Endodermal cell (in vitro differentiated cells): Measurements from ENCODE around the gene ODC1. TPM values are rescaled to one million over a fixed set of nuclear protein-coding genes. Genes with fewer than 3 reads are reported as not detected.

Experiments
- DNase-seq: peaks from one replicate; pipeline ENCODE4 v3.0.0-alpha.2; 2017
- H3K27ac ChIP-seq: 2 replicates; pipeline ENCODE4 v1.5.1; 2013; ENCODE audit warnings: mild to moderate bottlenecking, low read depth, low read length, moderate library complexity
- H3K27me3 ChIP-seq: 2 replicates; pipeline ENCODE4 v1.6.1; 2013; ENCODE audit warnings: mild to moderate bottlenecking, low read length, moderate library complexity; ENCODE audit not compliant: insufficient read depth, control insufficient read depth, poor library complexity, severe bottlenecking
- H3K36me3 ChIP-seq: 2 replicates; pipeline ENCODE4 v1.7.0; 2013; ENCODE audit warnings: mild to moderate bottlenecking, low read length, moderate library complexity; ENCODE audit not compliant: control insufficient read depth, insufficient read depth
- H3K4me1 ChIP-seq: one replicate; pipeline ENCODE4 v1.7.0; 2013; ENCODE audit warnings: low read length; ENCODE audit not compliant: control insufficient read depth, insufficient read depth
- H3K4me3 ChIP-seq: 2 replicates; pipeline ENCODE4 v1.5.1; 2013; ENCODE audit warnings: mild to moderate bottlenecking, low read length, moderate library complexity
- H3K9ac ChIP-seq: 2 replicates; pipeline ENCODE4 v1.6.1; 2013; ENCODE audit warnings: mild to moderate bottlenecking, low read length, moderate library complexity; ENCODE audit not compliant: poor library complexity, severe bottlenecking; ENCODE audit errors: extremely low read depth
- H3K9me3 ChIP-seq: 2 replicates; pipeline ENCODE4 v1.6.1; 2013; ENCODE audit warnings: mild to moderate bottlenecking, low read length, moderate library complexity; ENCODE audit not compliant: control insufficient read depth
- H3K27ac Mint-ChIP-seq: 2 replicates; pipeline ENCODE4 v1.8.0; 2020; ENCODE audit warnings: mixed read lengths
- H3K27me3 Mint-ChIP-seq: 2 replicates; pipeline ENCODE4 v1.8.0; 2021; ENCODE audit warnings: mild to moderate bottlenecking, mixed read lengths; ENCODE audit not compliant: insufficient read depth
- H3K36me3 Mint-ChIP-seq: 2 replicates; pipeline ENCODE4 v1.8.0; 2020; ENCODE audit warnings: low read depth, mixed read lengths
- H3K4me1 Mint-ChIP-seq: 2 replicates; pipeline ENCODE4 v1.8.0; 2020; ENCODE audit warnings: mixed read lengths
- H3K4me3 Mint-ChIP-seq: 2 replicates; pipeline ENCODE4 v1.8.0; 2020; ENCODE audit warnings: mild to moderate bottlenecking, moderate library complexity, mixed read lengths
- H3K9me3 Mint-ChIP-seq: 2 replicates; pipeline ENCODE4 v1.8.0; 2020; ENCODE audit warnings: mild to moderate bottlenecking, mixed read lengths
- WGBS, 2 experiments: methylation state at CpG; one replicate each; pipeline versions ENCODE4 v1.1.5 to v1.1.7; 2013; ENCODE audit warnings: missing lambda C conversion rate in 2 of 2, mixed read lengths in 1 of 2; ENCODE audit not compliant: insufficient coverage in 1 of 2, insufficient read length in 1 of 2; 5-methylcytosine and 5-hydroxymethylcytosine counted together
- total RNA-seq, 2 donors: library from RNA; stranded (reverse); fragmentation: NEBNext Ultra II Directional in 1 of 2; extraction: Animal tissue kit (Norgen Biotek cat#: 25700) in 1 of 2; gene quantifications; 2 replicates in 1 of 2; 3 replicates in 1 of 2; pipeline ENCODE4 v1.2.1, GENCODE V29; 2021
- TF ChIP-seq, protein P1 (sequence below): fragments of 200-600 bp; sonication (generic); conservative IDR thresholded peaks from 2 replicates; pipeline ENCODE4 v1.5.0; 2021; ENCODE audit warnings: antibody characterized with exemption, mild to moderate bottlenecking

The ODC1 gene
- total RNA-seq, 2 donors from 2014 or later: 108 to 152 TPM

DNA sequence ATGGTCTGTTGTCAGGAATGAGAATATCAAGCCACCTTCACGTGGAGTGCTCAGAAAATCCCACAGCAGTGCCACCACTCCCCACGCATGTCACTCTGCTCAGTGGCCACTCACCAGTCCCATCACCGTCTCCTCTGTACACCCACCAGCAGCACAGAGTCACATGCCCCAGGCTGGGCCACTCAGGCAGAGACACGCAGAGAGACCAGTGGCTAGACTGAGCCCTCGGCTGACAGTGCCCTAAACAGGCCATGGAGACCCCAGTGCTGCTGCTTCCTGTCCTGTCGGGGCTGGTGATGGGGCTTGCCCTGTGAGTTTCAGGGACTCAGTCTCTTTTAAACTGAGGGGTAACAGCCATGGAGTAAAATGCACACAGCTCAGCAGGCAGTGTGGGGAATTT, 25.9 kb downstream of the ODC1 start:
- no peaks in the 10 kb centered on the region for H3K9me3 Mint-ChIP-seq
- H3K27me3 ChIP-seq: no peaks in the 10 kb centered on the region
- H3K36me3 ChIP-seq: no peaks in the 10 kb centered on the region
- H3K36me3 Mint-ChIP-seq: no peaks in the 10 kb centered on the region
- no peak overlapping the region for H3K27ac ChIP-seq
- H3K27ac Mint-ChIP-seq: peak overlapping the region; percentile 52
- no peaks in the 10 kb centered on the region for H3K4me1 ChIP-seq
- WGBS, 2 experiments: 91 to 97% methylated on average over 5 to 6 of the region's 6 CpGs
- no peaks in the 10 kb centered on the region for H3K4me1 Mint-ChIP-seq
- H3K4me3 Mint-ChIP-seq: no peak overlapping the region
- no peak overlapping the region for H3K9ac ChIP-seq
- TF ChIP-seq, protein P1, sequence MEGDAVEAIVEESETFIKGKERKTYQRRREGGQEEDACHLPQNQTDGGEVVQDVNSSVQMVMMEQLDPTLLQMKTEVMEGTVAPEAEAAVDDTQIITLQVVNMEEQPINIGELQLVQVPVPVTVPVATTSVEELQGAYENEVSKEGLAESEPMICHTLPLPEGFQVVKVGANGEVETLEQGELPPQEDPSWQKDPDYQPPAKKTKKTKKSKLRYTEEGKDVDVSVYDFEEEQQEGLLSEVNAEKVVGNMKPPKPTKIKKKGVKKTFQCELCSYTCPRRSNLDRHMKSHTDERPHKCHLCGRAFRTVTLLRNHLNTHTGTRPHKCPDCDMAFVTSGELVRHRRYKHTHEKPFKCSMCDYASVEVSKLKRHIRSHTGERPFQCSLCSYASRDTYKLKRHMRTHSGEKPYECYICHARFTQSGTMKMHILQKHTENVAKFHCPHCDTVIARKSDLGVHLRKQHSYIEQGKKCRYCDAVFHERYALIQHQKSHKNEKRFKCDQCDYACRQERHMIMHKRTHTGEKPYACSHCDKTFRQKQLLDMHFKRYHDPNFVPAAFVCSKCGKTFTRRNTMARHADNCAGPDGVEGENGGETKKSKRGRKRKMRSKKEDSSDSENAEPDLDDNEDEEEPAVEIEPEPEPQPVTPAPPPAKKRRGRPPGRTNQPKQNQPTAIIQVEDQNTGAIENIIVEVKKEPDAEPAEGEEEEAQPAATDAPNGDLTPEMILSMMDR: no peak
- H3K9me3 ChIP-seq: no peaks in the 10 kb centered on the region
- H3K4me3 ChIP-seq: no peak overlapping the region
- DNase-seq: no peak
- H3K27me3 Mint-ChIP-seq: no peaks in the 10 kb centered on the region

DNA sequence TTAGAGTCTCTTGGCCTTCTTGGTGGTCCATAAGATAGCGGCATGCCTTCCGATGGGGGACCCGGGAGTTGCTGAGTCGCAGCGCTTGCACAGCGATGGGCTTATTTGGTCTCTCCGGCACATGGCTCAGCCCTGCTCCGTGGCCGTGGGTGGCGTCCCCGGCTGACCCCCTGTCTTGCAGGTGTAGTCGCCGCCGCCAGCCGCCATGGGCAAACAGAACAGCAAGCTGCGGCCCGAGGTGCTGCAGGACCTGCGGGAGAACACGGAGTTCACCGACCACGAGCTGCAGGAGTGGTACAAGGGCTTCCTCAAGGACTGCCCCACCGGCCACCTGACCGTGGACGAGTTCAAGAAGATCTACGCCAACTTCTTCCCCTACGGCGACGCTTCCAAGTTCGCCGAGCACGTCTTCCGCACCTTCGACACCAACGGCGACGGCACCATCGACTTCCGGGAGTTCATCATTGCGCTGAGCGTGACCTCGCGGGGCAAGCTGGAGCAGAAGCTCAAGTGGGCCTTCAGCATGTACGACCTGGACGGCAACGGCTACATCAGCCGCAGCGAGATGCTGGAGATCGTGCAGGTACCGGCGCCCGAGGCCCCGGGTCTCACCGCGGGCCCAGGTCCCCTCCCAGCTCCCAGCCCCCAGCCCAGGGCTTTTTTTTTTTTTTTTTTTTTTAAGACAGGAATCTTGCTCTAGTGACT, 28.4 kb downstream of the ODC1 start:
- Mint-ChIP-seq H3K36me3 (no peaks in the 10 kb centered on the region), H3K27me3 (no peaks in the 10 kb centered on the region), H3K27ac (no peak overlapping the region), H3K4me3 (no peak overlapping the region), H3K4me1 (no peaks in the 10 kb centered on the region), H3K9me3 (no peaks in the 10 kb centered on the region)
- H3K27ac ChIP-seq: no peak overlapping the region
- 93 to 97% methylated on average over 48 to 54 of the region's 54 CpGs for WGBS, 2 experiments
- H3K4me1 ChIP-seq: no peaks in the 10 kb centered on the region
- H3K9me3 ChIP-seq: no peaks in the 10 kb centered on the region
- H3K36me3 ChIP-seq: no peaks in the 10 kb centered on the region
- no peak overlapping the region for H3K9ac ChIP-seq
- DNase-seq: no peak
- no peak overlapping the region for H3K4me3 ChIP-seq
- TF ChIP-seq, protein P1: no peak
- no peaks in the 10 kb centered on the region for H3K27me3 ChIP-seq

DNA sequence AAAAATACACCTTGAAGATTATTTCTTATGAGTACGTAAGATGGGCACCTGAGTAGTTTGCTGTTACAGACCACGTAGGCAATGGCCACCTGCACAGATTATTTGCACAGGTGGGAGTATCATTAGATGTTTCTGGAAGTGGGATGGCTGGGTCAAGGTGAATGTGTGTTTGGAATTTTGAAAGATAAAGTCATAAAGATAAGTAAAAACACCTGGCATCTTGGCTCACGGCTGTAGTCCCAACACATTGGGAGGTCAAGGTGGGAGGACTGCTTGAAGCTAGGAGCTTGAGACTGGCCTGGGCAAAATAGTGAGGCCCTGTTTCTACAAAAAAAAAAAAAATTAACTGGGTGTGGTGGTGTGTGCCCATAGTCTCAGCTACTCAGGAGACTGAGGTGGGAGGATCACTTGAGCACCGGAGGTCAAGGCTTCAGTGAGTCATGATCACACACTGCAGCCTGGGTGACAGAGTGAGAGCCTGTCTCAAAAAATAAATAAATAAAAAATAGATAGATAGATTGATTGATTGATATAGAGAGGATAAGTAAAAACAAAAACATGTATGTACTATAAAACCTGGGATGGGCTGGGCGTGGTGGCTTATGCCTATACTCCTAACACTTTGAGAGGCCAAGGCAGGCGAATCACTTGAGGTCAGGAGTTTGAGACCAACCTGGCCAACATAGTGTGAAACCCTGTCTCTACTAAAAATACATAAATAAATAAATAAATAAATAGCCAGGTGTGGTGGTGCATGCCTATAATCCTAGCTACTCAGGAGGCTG, 30.4 kb downstream of the ODC1 start:
- no peaks in the 10 kb centered on the region for H3K36me3 ChIP-seq
- TF ChIP-seq, protein P1: no peak
- no peaks in the 10 kb centered on the region for H3K27me3 ChIP-seq
- Mint-ChIP-seq H3K27ac (no peak overlapping the region), H3K4me3 (no peak overlapping the region), H3K4me1 (no peaks in the 10 kb centered on the region), H3K27me3 (no peaks in the 10 kb centered on the region), H3K36me3 (no peaks in the 10 kb centered on the region), H3K9me3 (no peaks in the 10 kb centered on the region)
- H3K9me3 ChIP-seq: no peaks in the 10 kb centered on the region
- no peak overlapping the region for H3K27ac ChIP-seq
- no peak overlapping the region for H3K9ac ChIP-seq
- no peak for DNase-seq
- no peaks in the 10 kb centered on the region for H3K4me1 ChIP-seq
- WGBS, 2 experiments: 85 to 91% methylated on average over 5 to 6 of the region's 6 CpGs
- no peak overlapping the region for H3K4me3 ChIP-seq
